Prostate gland (tissue), 2 donors: ENCODE measurements around the gene DHH. TPM values are rescaled to one million over a fixed set of nuclear protein-coding genes. Genes with fewer than 3 reads are reported as not detected.

Source experiments
- DNase-seq: peaks from one replicate; pipeline ENCODE4 v3.0.0-alpha.2; 2019; ENCODE audit warnings: low spot score
- H3K27ac ChIP-seq, 2 donors: fragments of 200-600 bp; sonication (generic); 2 replicates each; pipeline ENCODE4 v1.5.1; 2017 to 2019
- H3K27me3 ChIP-seq: fragments of 200-600 bp; sonication (generic); replicated peaks from 2 replicates; pipeline ENCODE4 v1.5.1; 2019; ENCODE audit not compliant: insufficient read depth
- H3K36me3 ChIP-seq, 2 donors: fragments of 200-600 bp; sonication (generic); 1 replicate in 1 of 2; 2 replicates in 1 of 2; pipeline versions ENCODE4 v1.5.1 to v1.8.1; 2017 to 2019
- H3K4me1 ChIP-seq: fragments of 200-600 bp; sonication (generic); replicated peaks from 2 replicates; pipeline ENCODE4 v1.5.1; 2019
- H3K4me3 ChIP-seq, 2 donors: fragments of 200-600 bp; sonication (generic); 2 replicates each; pipeline ENCODE4 v1.5.1; 2017 to 2019
- H3K9me3 ChIP-seq: fragments of 200-600 bp; sonication (generic); 2 replicates; pipeline ENCODE4 v1.5.1; 2017
- CTCF ChIP-seq, 4 experiments: fragments of 200-600 bp in 2 of 4; fragments of 450-650 bp in 2 of 4; sonication (generic) in 2 of 4; IDR thresholded peaks; 1 replicate in 3 of 4; 2 replicates in 1 of 4; pipeline ENCODE4 v1.5.1; 2016 to 2019; ENCODE audit warnings: antibody characterized with exemption in 4 of 4, mild to moderate bottlenecking in 2 of 4, moderate library complexity in 2 of 4
- POLR2A ChIP-seq: fragments of 450-650 bp; IDR thresholded peaks from one replicate; pipeline ENCODE4 v1.6.1; 2016; ENCODE audit warnings: antibody characterized with exemption, mild to moderate bottlenecking
- POLR2AphosphoS5 ChIP-seq: sonication (generic); formaldehyde crosslinking; IDR thresholded peaks from one replicate; pipeline ENCODE4 v1.6.1; 2017; ENCODE audit warnings: antibody characterized with exemption
- WGBS: methylation state at CpG from one replicate; pipeline ENCODE4 v1.1.5; 2018; 5-methylcytosine and 5-hydroxymethylcytosine counted together
- intact Hi-C: fragments of 100-400 bp; cut with DNase I; formaldehyde crosslinking; loops from one replicate; pipeline ENCODE4 v1.14.2; 2022
- total RNA-seq, 2 donors: library from RNA; depleted of rRNA; stranded (reverse); fragments of >200 nt; gene quantifications; one replicate each; pipeline ENCODE4 v1.1.0, GENCODE V29; 2016

DHH gene
- total RNA-seq, 2 donors from 2014 or later: 0.18 to 114 TPM

DNA sequence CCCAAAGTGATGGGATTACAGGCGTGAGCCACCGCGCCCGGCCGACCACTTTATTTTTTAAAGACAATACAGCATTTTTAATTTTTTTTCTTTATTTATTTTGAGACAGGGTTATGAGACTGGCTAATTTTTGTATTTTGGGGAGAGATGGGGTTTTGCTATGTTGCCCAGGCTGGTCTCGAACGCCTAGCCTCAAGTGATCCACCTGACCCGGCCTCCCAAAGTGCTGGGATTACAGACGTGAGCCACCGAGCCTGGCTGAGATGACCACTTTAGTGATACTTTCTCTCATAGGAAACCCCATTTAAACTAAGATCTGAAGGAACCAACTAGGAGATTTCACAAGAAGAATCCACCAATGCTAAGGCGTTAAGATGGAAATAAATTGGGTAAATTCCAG, 23.6 kb downstream of the DHH start:
- Histone ChIP-seq H3K9me3 (no peaks in the 10 kb centered on the region), H3K4me1 (no peaks in the 10 kb centered on the region), H3K27me3 (no peaks in the 10 kb centered on the region), H3K36me3 (no peaks in the 10 kb centered on the region), H3K4me3 (no peak overlapping the region), H3K27ac (no peak overlapping the region)
- DNase-seq: no peak
- 89% methylated on average over 11 of the region's 11 CpGs for WGBS
- intact Hi-C loops: no loop called here
- TF ChIP-seq CTCF (IDR thresholded peaks at IDR 0.05) (no peak), POLR2A (no peak), POLR2AphosphoS5 (no peak)

DNA sequence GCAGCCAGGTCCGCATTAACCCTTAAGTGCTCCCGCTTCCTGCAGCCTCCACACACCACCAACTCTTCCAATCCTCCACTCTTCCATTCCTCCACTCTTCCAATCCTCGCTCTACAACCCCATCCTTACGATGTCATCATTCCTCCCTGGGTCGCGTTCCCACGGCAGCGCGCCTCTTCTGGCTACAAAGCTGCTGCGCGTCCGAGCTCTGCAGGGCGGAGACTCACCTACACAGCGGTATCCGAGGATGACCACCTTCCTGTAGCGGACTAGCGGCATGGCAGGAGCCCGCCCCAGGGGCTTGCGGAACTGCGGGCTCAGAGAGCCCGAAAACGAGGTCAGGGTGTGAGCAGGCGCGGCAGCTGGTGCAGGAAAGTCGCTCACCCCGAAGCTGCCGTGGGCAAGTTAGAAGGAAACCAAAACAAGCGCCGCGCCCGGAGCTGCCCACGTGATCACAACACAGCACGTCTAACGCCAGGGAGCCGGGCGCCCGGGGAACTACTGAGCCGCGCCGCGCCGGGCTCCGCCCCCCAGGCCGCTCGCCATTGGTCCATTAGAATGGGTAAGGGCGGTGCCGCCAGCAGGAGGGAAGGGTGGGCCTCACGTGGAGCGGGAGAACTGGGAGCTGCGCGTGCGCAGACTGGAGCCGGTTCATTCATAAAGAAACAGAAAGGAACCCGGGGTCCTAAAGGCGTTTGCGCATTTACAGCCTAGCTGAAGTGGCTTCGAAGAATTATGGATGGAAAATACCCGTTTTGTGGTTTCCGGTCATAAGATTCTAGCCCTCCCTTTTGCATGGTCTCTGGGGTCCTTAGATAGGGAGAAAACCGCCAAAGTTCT, 24.9 kb downstream of the DHH start, which contains the start of gene RHEBL1:
TSS of gene RHEBL1 (minus strand) at position 473 of the 840 bp plus-strand sequence. CDS start at position 279, 194 bp downstream.
- H3K27me3 ChIP-seq: no peaks in the 10 kb centered on the region
- intact Hi-C loops: loop anchor here (10.0 kb wide), 1 partner anchor 55 kb away; no protein-coding TSS in a partner anchor
- peak within 1 kb of the TSS; percentile 60 to 61 for H3K27ac ChIP-seq
- no peaks in the 10 kb centered on the region for H3K36me3 ChIP-seq
- peak; percentile 98 for DNase-seq
- WGBS: under 1% methylated on average over 58 of the region's 60 CpGs
- TF ChIP-seq POLR2A (peak; percentile 55), POLR2AphosphoS5 (peak; percentile 97), CTCF (IDR thresholded peaks at IDR 0.05) (peak in 3 of 4 experiments; percentile 19 to 38 (median 33))
- H3K4me1 ChIP-seq: no peaks in the 10 kb centered on the region
- H3K9me3 ChIP-seq: no peaks in the 10 kb centered on the region
- H3K4me3 ChIP-seq: peak within 1 kb of the TSS; percentile 47 to 71

- WGBS: 20% methylated on average over 21 of the region's 21 CpGs
- Histone ChIP-seq H3K4me1 (no peaks in the 10 kb centered on the region), H3K4me3 (peak overlapping the region; percentile 47 to 71), H3K27ac (peak overlapping the region in 1 of 2 donors; percentile 61), H3K9me3 (no peaks in the 10 kb centered on the region), H3K36me3 (no peaks in the 10 kb centered on the region), H3K27me3 (no peaks in the 10 kb centered on the region)
- no peak for DNase-seq
- intact Hi-C loops: loop anchor here (10.0 kb wide), 1 partner anchor 56 kb away; no protein-coding TSS in a partner anchor
- TF ChIP-seq CTCF (IDR thresholded peaks at IDR 0.05): no peak
- TF ChIP-seq POLR2AphosphoS5: no peak
- TF ChIP-seq POLR2A: no peak
Observed at GRCh38 chr12:49068879-49069506, 25.6 kb downstream of the DHH start.

DNA sequence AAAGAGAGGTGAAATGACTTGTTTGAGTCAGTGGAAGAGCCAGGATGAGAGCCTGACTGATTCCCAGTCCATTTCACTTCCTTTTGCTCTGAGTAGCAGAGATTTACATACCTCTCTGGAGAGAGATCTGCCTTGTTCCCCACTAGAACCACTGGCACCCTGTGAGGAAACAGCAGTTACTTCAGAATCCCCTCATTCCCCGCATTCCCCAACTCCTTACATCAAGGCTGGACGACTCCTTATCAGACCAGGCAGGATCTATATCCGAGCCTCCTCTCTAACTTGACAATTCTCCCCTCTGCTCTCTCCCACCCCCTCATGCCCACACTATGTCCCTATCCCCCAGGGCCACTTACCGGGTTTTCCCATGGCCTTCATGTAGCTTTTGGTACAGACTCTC, 28.5 kb downstream of the DHH start:
- WGBS: 83% methylated on average over 4 of the region's 4 CpGs
- no peaks in the 10 kb centered on the region for H3K36me3 ChIP-seq
- TF ChIP-seq CTCF (IDR thresholded peaks at IDR 0.05) (no peak), POLR2A (no peak), POLR2AphosphoS5 (no peak)
- no peak overlapping the region for H3K4me3 ChIP-seq
- no peaks in the 10 kb centered on the region for H3K9me3 ChIP-seq
- no peak for DNase-seq
- H3K27ac ChIP-seq: no peak overlapping the region
- H3K27me3 ChIP-seq: no peaks in the 10 kb centered on the region
- H3K4me1 ChIP-seq: no peaks in the 10 kb centered on the region
- intact Hi-C loops: loop anchor here (10.0 kb wide), 1 partner anchor 59 kb away; no protein-coding TSS in a partner anchor
